Uterus (tissue), 4 donors: ENCODE results near the gene TRIP12. TPM values are rescaled to one million over a fixed set of nuclear protein-coding genes. Genes with fewer than 3 reads are reported as not detected.
A peak's percentile ranks its signal among the peaks of the same experiment; 100 is the strongest.

Source experiments
- DNase-seq, 2 donors: peaks; one replicate each; pipeline ENCODE4 v3.0.0-alpha.2; 2019 to 2020
- H3K27ac ChIP-seq, 2 donors: fragments of 200-600 bp; sonication (generic); 1 replicate in 1 of 2; 2 replicates in 1 of 2; pipeline ENCODE4 v1.5.1; 2016 to 2018
- H3K27me3 ChIP-seq, 2 donors: fragments of 200-600 bp; sonication (generic); one replicate each; pipeline ENCODE4 v1.5.1; 2018 to 2019; ENCODE audit warnings: control low read depth in 1 of 2
- H3K36me3 ChIP-seq, 2 donors: fragments of 200-600 bp; sonication (generic); one replicate each; pipeline ENCODE4 v1.5.1; 2019; ENCODE audit warnings: control low read depth in 1 of 2
- H3K4me1 ChIP-seq, 2 donors: fragments of 200-600 bp; sonication (generic); one replicate each; pipeline ENCODE4 v1.5.1; 2018 to 2019; ENCODE audit warnings: control low read depth in 1 of 2
- H3K4me3 ChIP-seq, 2 donors: fragments of 200-600 bp; sonication (generic); 1 replicate in 1 of 2; 2 replicates in 1 of 2; pipeline ENCODE4 v1.5.1; 2018 to 2019; ENCODE audit warnings: mild to moderate bottlenecking in 1 of 2
- H3K9me3 ChIP-seq, 2 donors: fragments of 200-600 bp; sonication (generic); one replicate each; pipeline ENCODE4 v1.5.1; 2019; ENCODE audit warnings: control low read depth in 1 of 2
- POLR2A ChIP-seq, 2 donors: fragments of 450-650 bp; IDR thresholded peaks; one replicate each; pipeline ENCODE4 v1.6.1; 2016; ENCODE audit warnings: antibody characterized with exemption in 2 of 2, mild to moderate bottlenecking in 1 of 2, moderate library complexity in 1 of 2
- intact Hi-C: fragments of 100-400 bp; cut with DNase I; formaldehyde crosslinking; loops from one replicate; pipeline ENCODE4 v1.15.1; 2023; ENCODE audit warnings: low total_unique reads
- total RNA-seq, 4 donors: library from RNA; depleted of rRNA in 3 of 4; stranded (reverse); fragments of >200 nt in 3 of 4; gene quantifications; one replicate each; pipeline versions ENCODE4 v1.1.0 to v1.2.4, GENCODE V29; 2014 to 2023
- TF ChIP-seq, protein P1 (sequence below), 4 experiments: fragments of 200-600 bp in 2 of 4; fragments of 450-650 bp in 2 of 4; sonication (generic) in 2 of 4; IDR thresholded peaks; one replicate each; pipeline ENCODE4 v1.5.1; 2016 to 2019; ENCODE audit warnings: antibody characterized with exemption in 4 of 4, mild to moderate bottlenecking in 2 of 4, moderate library complexity in 1 of 4
- donor health status: DM: yes; HTN: yes; CAD: no.

Gene TRIP12
- total RNA-seq, 4 donors from 2014 or later = 77.1 to 255 (median 197) TPM

DNA sequence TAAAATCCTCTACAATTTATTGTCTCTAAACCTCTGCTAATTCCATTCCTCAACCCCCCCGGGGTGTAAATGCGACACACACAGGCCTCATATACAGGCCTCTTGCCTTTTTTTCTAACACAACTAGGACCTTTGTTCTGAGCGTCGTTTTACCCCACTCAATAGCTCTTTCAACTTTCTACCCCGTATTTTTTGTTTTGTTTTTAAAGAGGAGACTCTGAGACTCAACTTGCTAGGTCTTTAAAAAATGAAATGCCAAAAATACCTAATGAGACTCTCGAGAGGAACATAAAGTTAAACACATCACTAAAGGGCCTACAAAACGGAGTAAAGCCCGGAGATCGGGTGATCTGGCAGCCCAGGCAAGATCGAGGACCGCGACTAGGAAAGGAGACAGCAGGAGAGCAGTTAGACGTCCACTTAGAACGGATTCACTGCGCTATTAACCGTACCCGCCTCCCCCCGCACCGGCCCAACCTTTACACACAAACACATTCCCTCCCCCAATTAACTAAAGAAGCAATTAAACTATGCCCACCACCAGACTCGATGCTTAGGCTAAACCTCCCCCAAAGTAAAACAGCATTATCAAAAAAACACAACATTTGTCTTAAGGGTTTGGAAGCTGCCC is 1.7 kb downstream of the TRIP12 start:
- peaks cover 0 to 1% of the 10 kb centered on the region in 2 donors for H3K4me1 ChIP-seq
- no peak for DNase-seq
- peak overlapping the region; percentile 63 to 95 for H3K4me3 ChIP-seq
- peak overlapping the region; percentile 93 to 99 for H3K27ac ChIP-seq
- H3K27me3 ChIP-seq = no peaks in the 10 kb centered on the region
- no peaks in the 10 kb centered on the region for H3K36me3 ChIP-seq
- no peaks in the 10 kb centered on the region for H3K9me3 ChIP-seq
- TF ChIP-seq POLR2A (IDR thresholded peaks at IDR 0.05) = no peak
- TF ChIP-seq, protein P1, sequence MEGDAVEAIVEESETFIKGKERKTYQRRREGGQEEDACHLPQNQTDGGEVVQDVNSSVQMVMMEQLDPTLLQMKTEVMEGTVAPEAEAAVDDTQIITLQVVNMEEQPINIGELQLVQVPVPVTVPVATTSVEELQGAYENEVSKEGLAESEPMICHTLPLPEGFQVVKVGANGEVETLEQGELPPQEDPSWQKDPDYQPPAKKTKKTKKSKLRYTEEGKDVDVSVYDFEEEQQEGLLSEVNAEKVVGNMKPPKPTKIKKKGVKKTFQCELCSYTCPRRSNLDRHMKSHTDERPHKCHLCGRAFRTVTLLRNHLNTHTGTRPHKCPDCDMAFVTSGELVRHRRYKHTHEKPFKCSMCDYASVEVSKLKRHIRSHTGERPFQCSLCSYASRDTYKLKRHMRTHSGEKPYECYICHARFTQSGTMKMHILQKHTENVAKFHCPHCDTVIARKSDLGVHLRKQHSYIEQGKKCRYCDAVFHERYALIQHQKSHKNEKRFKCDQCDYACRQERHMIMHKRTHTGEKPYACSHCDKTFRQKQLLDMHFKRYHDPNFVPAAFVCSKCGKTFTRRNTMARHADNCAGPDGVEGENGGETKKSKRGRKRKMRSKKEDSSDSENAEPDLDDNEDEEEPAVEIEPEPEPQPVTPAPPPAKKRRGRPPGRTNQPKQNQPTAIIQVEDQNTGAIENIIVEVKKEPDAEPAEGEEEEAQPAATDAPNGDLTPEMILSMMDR (IDR thresholded peaks at IDR 0.05) = no peak
- intact Hi-C loops = no loop called here

DNA sequence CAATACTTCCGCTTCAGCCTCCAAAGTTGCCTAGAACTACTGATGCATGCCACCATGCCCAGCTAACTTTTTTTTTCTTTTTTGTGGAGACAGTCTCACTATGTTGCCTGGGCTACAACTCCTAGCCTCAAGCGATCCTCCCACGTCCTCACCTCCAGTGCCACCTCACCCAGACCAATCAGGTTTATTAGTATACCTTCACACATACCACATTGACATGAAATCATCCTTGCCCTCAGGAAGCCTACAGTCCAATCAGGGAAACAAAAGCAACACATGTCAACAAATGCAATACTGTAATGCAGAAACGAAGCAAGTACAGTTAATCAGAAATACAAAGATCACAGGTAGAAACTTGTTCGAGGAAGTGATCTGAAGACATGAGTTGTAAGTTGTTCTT is 4.0 kb downstream of the TRIP12 start:
- Histone ChIP-seq H3K4me1 (peaks cover 0 to 7% of the 10 kb centered on the region in 2 donors), H3K27me3 (no peaks in the 10 kb centered on the region), H3K36me3 (no peaks in the 10 kb centered on the region), H3K27ac (no peak overlapping the region), H3K9me3 (no peaks in the 10 kb centered on the region), H3K4me3 (no peak overlapping the region)
- intact Hi-C loops = no loop called here
- TF ChIP-seq POLR2A (IDR thresholded peaks at IDR 0.05) = no peak
- TF ChIP-seq, protein P1 (IDR thresholded peaks at IDR 0.05) = no peak
- DNase-seq = no peak

DNA sequence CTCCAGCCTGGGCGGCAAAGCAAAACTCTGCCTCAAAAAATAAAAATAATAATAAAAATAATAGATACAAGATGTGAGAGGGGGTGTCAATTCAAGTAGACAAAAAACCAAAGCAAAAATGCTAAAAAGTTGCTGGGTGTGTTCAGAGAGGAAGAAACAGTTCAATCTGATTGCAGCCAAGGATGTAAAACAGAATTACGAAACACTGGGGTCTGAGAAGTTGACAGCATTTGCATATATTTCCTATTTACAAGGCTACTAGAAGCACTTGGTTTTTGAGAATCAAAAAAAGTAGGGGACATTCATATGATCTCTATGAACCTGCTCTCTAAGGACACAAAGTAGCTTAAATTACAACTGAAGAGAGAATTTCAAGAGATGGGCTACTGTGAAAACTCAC is 7.6 kb downstream of the TRIP12 start:
- Histone ChIP-seq H3K27ac (no peak overlapping the region), H3K9me3 (no peaks in the 10 kb centered on the region), H3K36me3 (no peaks in the 10 kb centered on the region), H3K4me3 (no peak overlapping the region), H3K4me1 (peaks cover 0 to 12% of the 10 kb centered on the region in 2 donors), H3K27me3 (no peaks in the 10 kb centered on the region)
- no peak for DNase-seq
- TF ChIP-seq, protein P1 (IDR thresholded peaks at IDR 0.05) = no peak
- TF ChIP-seq POLR2A (IDR thresholded peaks at IDR 0.05) = no peak
- intact Hi-C loops = no loop called here

DNA sequence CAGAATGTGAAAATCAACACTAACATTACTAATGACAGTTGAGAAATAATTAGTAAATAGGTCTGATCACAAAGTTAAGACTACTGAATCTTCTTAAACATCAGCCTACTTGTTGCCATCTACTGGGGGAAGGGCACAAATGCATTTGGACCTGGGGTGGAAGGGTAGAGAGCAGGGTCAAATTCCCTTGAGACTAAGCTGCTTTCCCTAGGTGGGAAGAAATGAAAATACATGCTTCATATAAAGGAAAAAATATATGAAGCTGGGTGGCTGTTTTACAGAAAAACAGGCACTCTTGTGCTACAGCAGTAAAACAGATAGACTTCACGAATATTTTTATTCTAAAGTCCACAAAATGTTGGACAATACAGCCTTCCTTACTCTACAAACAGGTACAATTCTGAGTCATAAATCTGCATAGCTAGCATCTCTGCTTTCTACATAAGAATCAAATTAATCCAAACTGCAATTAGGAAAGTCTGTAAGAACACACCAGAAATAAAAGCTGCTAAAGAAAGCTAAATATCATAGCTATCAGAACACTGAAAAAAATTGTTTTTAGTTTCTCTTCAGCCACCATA is 10.9 kb downstream of the TRIP12 start:
- Histone ChIP-seq H3K9me3 (no peaks in the 10 kb centered on the region), H3K36me3 (no peaks in the 10 kb centered on the region), H3K27me3 (no peaks in the 10 kb centered on the region), H3K27ac (no peak overlapping the region), H3K4me3 (no peak overlapping the region), H3K4me1 (peaks cover 0 to 12% of the 10 kb centered on the region in 2 donors)
- no peak for TF ChIP-seq POLR2A (IDR thresholded peaks at IDR 0.05)
- TF ChIP-seq, protein P1 (IDR thresholded peaks at IDR 0.05) = no peak
- no peak for DNase-seq
- intact Hi-C loops = no loop called here

DNA sequence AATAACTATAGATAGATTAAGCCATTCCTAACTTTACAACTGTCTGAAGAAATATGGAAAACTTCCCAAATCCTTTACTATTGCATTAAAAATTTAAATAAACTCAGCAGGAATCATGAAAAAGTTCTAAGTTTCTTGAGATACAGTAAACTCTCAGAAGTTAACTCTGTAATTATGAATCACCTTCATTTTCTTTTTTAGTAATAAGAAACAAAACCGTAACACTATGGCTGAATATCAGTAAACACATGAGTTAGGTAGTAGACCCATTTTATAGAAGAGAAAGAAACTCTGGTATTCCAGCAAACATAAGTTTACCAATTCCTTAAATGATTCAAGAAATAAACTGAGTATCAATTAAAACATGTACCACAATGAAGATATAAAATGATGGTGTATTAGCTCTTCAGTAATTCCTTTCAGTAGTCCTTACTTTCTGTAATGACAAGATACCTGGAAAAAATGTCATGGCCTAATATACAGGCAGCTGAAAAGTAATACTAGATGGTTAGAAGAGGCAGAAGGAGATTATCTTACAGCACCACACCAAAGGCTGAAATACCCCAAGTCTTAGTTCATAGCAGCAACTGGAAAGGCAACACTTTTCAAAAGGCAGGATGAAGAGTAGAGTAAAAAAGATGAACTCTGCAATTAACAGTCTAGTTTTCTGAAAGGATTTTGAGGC is 11.5 kb downstream of the TRIP12 start:
- no peak for TF ChIP-seq POLR2A (IDR thresholded peaks at IDR 0.05)
- TF ChIP-seq, protein P1 (IDR thresholded peaks at IDR 0.05) = no peak
- no peak for DNase-seq
- Histone ChIP-seq H3K27me3 (no peaks in the 10 kb centered on the region), H3K36me3 (no peaks in the 10 kb centered on the region), H3K27ac (no peak overlapping the region), H3K4me1 (peaks cover 0 to 12% of the 10 kb centered on the region in 2 donors), H3K9me3 (no peaks in the 10 kb centered on the region), H3K4me3 (no peak overlapping the region)
- intact Hi-C loops = no loop called here
